ENCODE measurements around the gene ESX1.

DNA sequence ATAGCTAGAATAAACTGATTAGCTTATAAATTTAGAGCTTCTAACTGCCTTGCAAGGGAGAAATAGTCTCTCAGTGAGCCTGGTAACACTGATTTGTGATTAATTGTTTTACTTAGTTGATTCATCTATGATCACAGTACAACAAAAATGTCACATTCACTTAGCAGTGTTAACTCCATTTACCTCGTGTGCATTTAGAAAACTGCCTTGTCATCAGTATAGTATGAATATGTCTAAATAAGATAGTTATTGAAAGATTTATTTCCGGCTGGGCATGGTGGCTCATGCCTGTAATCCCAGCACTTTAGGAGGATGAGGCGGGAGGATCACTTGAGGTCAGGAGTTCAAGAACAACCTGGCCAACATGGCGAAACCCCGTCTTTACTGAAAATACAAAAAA, 49.2 kb downstream of the ESX1 start:
- TF ChIP-seq TAF1 (IDR thresholded peaks at IDR 0.05; ENCODE audit: low read depth, low read length) = no peak
- no peak for TF ChIP-seq POLR2A (IDR thresholded peaks at IDR 0.05; ENCODE audit: low read depth, low read length)
- TF ChIP-seq POLR2AphosphoS5 (IDR thresholded peaks at IDR 0.05; ENCODE audit: low read depth, low read length) = no peak
- TF ChIP-seq PAX5 (IDR thresholded peaks at IDR 0.05; ENCODE audit: insufficient read depth, low read length, severe bottlenecking) = no peak
- TF ChIP-seq SPI1 (IDR thresholded peaks at IDR 0.05; ENCODE audit: low read depth, low read length) = no peak
- TF ChIP-seq POU2F2 (IDR thresholded peaks at IDR 0.05; ENCODE audit: low read depth, low read length) = no peak
